Astrocyte of the spinal cord (primary cell): ENCODE results near the gene MRM1.
A peak's percentile ranks its signal among the peaks of the same experiment; 100 is the strongest.

Experiments used
- DNase-seq: peaks from one replicate; pipeline ENCODE4 v3.0.0; 2011; ENCODE audit warnings: low read depth, low spot score
- H3K4me3 ChIP-seq: 2 replicates; pipeline ENCODE4 v1.5.1; 2011; ENCODE audit warnings: low read depth, mild to moderate bottlenecking, low read length, moderate library complexity
- in situ Hi-C: cut with HindIII; loops from 2 replicates; pipeline ENCODE4 v1.10.0; 2017; ENCODE audit warnings: low sequenced_read_pairs
- TF ChIP-seq, protein P1 (sequence below): IDR thresholded peaks from 2 replicates; pipeline ENCODE4 v1.5.1; 2012; ENCODE audit warnings: low read depth, mild to moderate bottlenecking, low read length, inconsistent platforms

Gene MRM1

GRCh38 chr17:36650096-36650775 is 48.9 kb downstream of the MRM1 start:
- no peak for DNase-seq
- H3K4me3 ChIP-seq, result no peak overlapping the region
- in situ Hi-C loops, result no loop called here
- TF ChIP-seq, protein P1, sequence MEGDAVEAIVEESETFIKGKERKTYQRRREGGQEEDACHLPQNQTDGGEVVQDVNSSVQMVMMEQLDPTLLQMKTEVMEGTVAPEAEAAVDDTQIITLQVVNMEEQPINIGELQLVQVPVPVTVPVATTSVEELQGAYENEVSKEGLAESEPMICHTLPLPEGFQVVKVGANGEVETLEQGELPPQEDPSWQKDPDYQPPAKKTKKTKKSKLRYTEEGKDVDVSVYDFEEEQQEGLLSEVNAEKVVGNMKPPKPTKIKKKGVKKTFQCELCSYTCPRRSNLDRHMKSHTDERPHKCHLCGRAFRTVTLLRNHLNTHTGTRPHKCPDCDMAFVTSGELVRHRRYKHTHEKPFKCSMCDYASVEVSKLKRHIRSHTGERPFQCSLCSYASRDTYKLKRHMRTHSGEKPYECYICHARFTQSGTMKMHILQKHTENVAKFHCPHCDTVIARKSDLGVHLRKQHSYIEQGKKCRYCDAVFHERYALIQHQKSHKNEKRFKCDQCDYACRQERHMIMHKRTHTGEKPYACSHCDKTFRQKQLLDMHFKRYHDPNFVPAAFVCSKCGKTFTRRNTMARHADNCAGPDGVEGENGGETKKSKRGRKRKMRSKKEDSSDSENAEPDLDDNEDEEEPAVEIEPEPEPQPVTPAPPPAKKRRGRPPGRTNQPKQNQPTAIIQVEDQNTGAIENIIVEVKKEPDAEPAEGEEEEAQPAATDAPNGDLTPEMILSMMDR, result no peak

GRCh38 chr17:36653374-36653773 is 52.0 kb downstream of the MRM1 start:
- TF ChIP-seq, protein P1, result no peak
- DNase-seq, result no peak
- in situ Hi-C loops, result no loop called here
- no peak overlapping the region for H3K4me3 ChIP-seq

- no peak overlapping the region for H3K4me3 ChIP-seq
- no peak for DNase-seq
- TF ChIP-seq, protein P1, result no peak
- in situ Hi-C loops, result no loop called here
Measured at GRCh38 chr17:36653856-36654255, 52.5 kb downstream of the MRM1 start.

- TF ChIP-seq, protein P1, result no peak
- no peak for DNase-seq
- H3K4me3 ChIP-seq, result no peak overlapping the region
- in situ Hi-C loops, result no loop called here
Measured at GRCh38 chr17:36655726-36656125, 54.3 kb downstream of the MRM1 start.

DNA sequence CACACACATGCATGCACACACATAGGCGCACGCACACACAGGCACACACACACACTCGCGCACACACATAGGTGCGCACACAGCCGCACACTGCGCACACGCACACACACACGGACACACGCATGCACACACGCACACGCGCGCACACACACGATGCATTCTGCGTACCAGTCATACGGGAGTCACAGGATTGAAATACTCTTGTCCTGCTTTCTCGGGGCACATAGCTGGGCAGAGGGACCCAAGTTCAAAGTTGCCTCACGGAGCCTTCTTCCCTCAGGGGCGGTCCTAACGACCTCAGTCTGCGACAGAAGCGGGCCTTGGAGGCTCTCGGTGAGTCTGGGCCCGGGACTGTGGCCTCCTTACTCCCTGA is 56.0 kb downstream of the MRM1 start:
- TF ChIP-seq, protein P1, result no peak
- peak overlapping the region; percentile 21 for H3K4me3 ChIP-seq
- DNase-seq, result no peak
- in situ Hi-C loops, result no loop called here

DNA sequence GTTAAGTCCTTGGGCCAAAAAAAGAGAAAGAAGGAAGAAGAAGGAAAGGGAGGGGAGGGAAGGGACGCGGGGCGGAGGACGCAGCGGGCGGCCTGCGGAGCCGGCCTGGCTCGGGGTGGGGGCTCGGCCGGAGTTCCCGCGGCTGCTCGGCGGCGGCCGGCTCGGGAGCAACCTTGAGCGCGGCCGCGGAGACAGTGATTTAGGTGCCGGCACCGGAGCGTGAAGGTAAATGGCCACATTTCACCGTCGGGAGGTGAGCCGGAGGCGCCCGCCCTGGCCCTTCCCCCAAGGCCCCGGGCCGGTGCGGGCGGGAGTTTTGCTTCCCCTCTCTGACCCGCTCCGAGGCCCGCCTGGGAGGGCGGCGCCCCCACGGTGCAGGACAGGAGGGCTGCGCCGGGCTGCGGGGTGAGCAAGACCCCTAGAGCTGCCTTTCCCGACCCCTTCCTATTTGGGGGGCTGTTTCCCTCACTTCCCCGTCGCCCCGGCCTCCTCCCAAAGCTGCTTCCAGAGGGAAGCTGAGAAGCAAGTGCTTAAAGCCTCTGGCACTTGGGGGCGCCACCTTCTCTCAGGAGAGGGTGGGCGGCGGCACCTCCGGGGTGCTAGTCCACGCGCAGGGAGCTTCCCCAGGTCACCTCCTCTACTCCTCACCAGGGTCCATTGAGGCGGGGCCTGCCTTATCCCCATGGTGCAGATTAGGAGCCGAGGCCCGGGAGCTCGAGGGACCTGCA is 56.5 kb downstream of the MRM1 start:
- TF ChIP-seq, protein P1, result peak; percentile 26

More for the DNA sequence above, 56.5 kb downstream of the MRM1 start:
- H3K4me3 ChIP-seq, result peak overlapping the region; percentile 21
- no peak for DNase-seq
- in situ Hi-C loops, result no loop called here
